Spleen (tissue), 7 donors: ENCODE measurements around the gene GABRR2.

Experiments
- CTCF ChIP-seq, 11 experiments: fragments of 200-600 bp in 7 of 11; fragments of 450-650 bp in 4 of 11; sonication (generic) in 4 of 11; IDR thresholded peaks in 8 of 11; conservative IDR thresholded peaks in 3 of 11; 1 replicate in 7 of 11; 2 replicates in 4 of 11; pipeline versions ENCODE4 v1.4.0 to v1.8.0; 2016 to 2021; ENCODE audit warnings: antibody characterized with exemption in 11 of 11, inconsistent platforms in 4 of 11, mild to moderate bottlenecking in 1 of 11
- POLR2A ChIP-seq, 3 donors: fragments of 450-650 bp; IDR thresholded peaks; one replicate each; pipeline ENCODE4 v1.5.1; 2017; ENCODE audit warnings: antibody characterized with exemption in 3 of 3, mild to moderate bottlenecking in 1 of 3
- POLR2AphosphoS5 ChIP-seq, 3 donors: sonication (generic); formaldehyde crosslinking; IDR thresholded peaks; one replicate each; pipeline ENCODE4 v1.5.1; 2017; ENCODE audit warnings: antibody characterized with exemption in 3 of 3
- donor health status: DM: no; HTN: no; CAD: no; lungs with moderate emphysema.
- donor health status: DM: no; HTN: no; CAD: no.
- donor health status: DM: no; HTN: no; CAD: no.

GRCh38 chr6:89282749-89283148 lies 32.4 kb downstream of the GABRR2 start:
- TF ChIP-seq POLR2A (IDR thresholded peaks at IDR 0.05): no peak
- TF ChIP-seq POLR2AphosphoS5 (IDR thresholded peaks at IDR 0.05): no peak
- TF ChIP-seq CTCF (IDR thresholded peaks at IDR 0.05 in 8 of 11, conservative IDR thresholded peaks at IDR 0.05 in 3 of 11): no peak
